OCI-LY1 (cell line): ENCODE results near the gene OLFM2.

Source experiments
- CTCF ChIP-seq: fragments of 200-600 bp; sonication (generic), shearing (Covaris generic); IDR thresholded peaks from 2 replicates; pipeline ENCODE4 v1.5.1; 2017; ENCODE audit warnings: mild to moderate bottlenecking, antibody characterized with exemption, low read length, moderate library complexity, mixed read lengths
- EZH2 ChIP-seq: fragments of 200-600 bp; sonication (generic), shearing (Covaris generic); IDR thresholded peaks from 2 replicates; pipeline ENCODE4 v1.8.0; 2017; ENCODE audit warnings: borderline replicate concordance, mixed run types, mild to moderate bottlenecking, antibody characterized with exemption, low read length, moderate library complexity, mixed read lengths

DNA sequence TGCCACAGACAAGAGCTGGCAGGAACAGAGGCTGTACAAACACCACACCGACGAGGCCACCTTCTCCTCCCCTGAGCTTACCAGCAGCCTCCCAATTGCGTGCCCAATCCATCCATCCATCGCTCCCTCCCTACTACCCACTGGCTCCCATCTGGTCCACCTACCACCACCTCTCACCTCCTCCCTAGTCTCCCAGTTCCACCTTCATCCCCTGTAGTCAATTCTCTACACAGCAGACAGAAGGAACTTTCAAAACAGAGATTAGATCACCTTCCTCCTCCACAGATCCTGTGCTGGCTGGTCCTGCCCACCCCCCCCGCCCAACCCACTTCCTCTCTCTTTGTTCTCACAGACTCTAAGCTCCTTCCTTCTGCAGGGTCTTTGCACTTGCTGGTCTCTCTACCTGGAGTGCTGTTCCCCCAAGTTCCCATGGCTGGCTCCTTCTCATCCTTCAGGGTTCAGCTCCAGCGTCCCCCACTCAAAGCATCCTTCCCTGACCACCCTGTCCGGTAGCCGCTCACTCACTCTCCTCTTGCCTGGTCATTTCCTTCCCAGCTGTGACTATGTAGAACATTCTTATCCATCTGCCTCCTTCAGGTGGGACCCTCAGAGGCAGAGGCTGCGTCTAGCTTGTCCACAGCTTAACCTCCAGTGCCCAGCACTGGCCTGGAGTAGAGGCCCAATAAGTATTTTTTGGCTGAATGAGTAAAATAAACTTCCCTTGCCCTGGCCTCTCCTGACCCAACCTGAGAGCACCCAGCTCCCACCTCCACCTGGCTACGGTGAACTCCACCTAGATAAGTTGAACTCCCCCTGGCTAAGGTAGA, 78.2 kb downstream of the OLFM2 start:
- TF ChIP-seq CTCF = no peak
- TF ChIP-seq EZH2 = no peak
